Putamen (tissue), 1 donor: ENCODE data around the gene TMEM190.
"Not testable (repeated sequence)": the region's sequence is repeated elsewhere in the genome, so short reads cannot be mapped to it uniquely, and the experiment has no call there.

Source experiments
- DNase-seq: peaks from one replicate; pipeline ENCODE4 v3.0.0-alpha.2; 2016; ENCODE audit warnings: low spot score

TMEM190 gene

GRCh38 chr19:55376241-55376933, at the start of gene TMEM190:
Gene TMEM190, plus strand, starts transcription at chr19:55376826. Its CDS starts 28 bp downstream, at chr19:55376854.
- DNase-seq: no peak

- not testable (repeated sequence) for DNase-seq
Measured at GRCh38 chr19:55328774-55329318, 47.8 kb upstream of the TMEM190 start.

- not testable (repeated sequence) for DNase-seq
Measured at GRCh38 chr19:55329791-55330190, 46.8 kb upstream of the TMEM190 start.

- no peak for DNase-seq
Measured at GRCh38 chr19:55333870-55334269, 42.8 kb upstream of the TMEM190 start.

GRCh38 chr19:55336101-55336500, 40.5 kb upstream of the TMEM190 start:
- DNase-seq: no peak

- DNase-seq: peak; percentile 100
Measured at GRCh38 chr19:55339105-55339888, 37.3 kb upstream of the TMEM190 start, which contains the start of gene KMT5C. Gene KMT5C, plus strand, starts transcription at chr19:55339876. Its CDS starts 2,061 bp downstream, at chr19:55341937.

- no peak for DNase-seq
Measured at GRCh38 chr19:55339889-55340783, 36.5 kb upstream of the TMEM190 start.

- DNase-seq: no peak
Measured at GRCh38 chr19:55340784-55341147, 35.9 kb upstream of the TMEM190 start.

- DNase-seq: peak; percentile 69
Measured at GRCh38 chr19:55341171-55341588, 35.4 kb upstream of the TMEM190 start.

- no peak for DNase-seq
Measured at GRCh38 chr19:55341595-55342531, 34.8 kb upstream of the TMEM190 start.

- DNase-seq: peak; percentile 48
Measured at GRCh38 chr19:55344444-55344843, 32.2 kb upstream of the TMEM190 start.

- no peak for DNase-seq
Measured at GRCh38 chr19:55345101-55345817, 31.4 kb upstream of the TMEM190 start.

GRCh38 chr19:55345818-55346724, 30.6 kb upstream of the TMEM190 start:
- DNase-seq: no peak

GRCh38 chr19:55346725-55347441, 29.7 kb upstream of the TMEM190 start:
- DNase-seq: no peak

- no peak for DNase-seq
Measured at GRCh38 chr19:55347442-55348009, 29.1 kb upstream of the TMEM190 start.

GRCh38 chr19:55348317-55349034, 28.1 kb upstream of the TMEM190 start:
- no peak for DNase-seq

GRCh38 chr19:55350620-55351315, 25.9 kb upstream of the TMEM190 start:
- no peak for DNase-seq
